Lung (tissue), 12 donors: Measurements from ENCODE around the gene FILIP1. TPM values are rescaled to one million over a fixed set of nuclear protein-coding genes. Genes with fewer than 3 reads are reported as not detected.
"Not testable (repeated sequence)": the region's sequence is repeated elsewhere in the genome, so short reads cannot be mapped to it uniquely, and the experiment has no call there.

ENCODE experiments used
- ATAC-seq: fragments of 200-7000 bp; cut with Tn5 transposase; one replicate; pipeline ENCODE4 v1.9.1; 2020; ENCODE audit warnings: moderate number of reproducible peaks; ENCODE audit not compliant: insufficient read depth, low FRiP score
- DNase-seq, 3 donors: peaks; one replicate each; pipeline ENCODE4 v3.0.0-alpha.2; 2013 to 2017
- H3K27ac ChIP-seq, 2 donors: one replicate each; pipeline ENCODE4 v1.5.1; 2013; ENCODE audit warnings: mild to moderate bottlenecking in 2 of 2, moderate library complexity in 2 of 2, control low read depth in 1 of 2, inconsistent platforms in 1 of 2, low read depth in 1 of 2, low read length in 1 of 2
- H3K27me3 ChIP-seq, 3 donors: one replicate each; pipeline ENCODE4 v1.5.1; 2013; ENCODE audit warnings: low read length in 2 of 3; ENCODE audit not compliant: control insufficient read depth in 3 of 3, insufficient read depth in 3 of 3
- H3K36me3 ChIP-seq, 4 donors: one replicate each; pipeline ENCODE4 v1.5.1; 2013; ENCODE audit warnings: low read length in 4 of 4, mild to moderate bottlenecking in 1 of 4, moderate library complexity in 1 of 4; ENCODE audit not compliant: control insufficient read depth in 4 of 4, insufficient read depth in 4 of 4
- H3K4me1 ChIP-seq, 5 donors: one replicate each; pipeline ENCODE4 v1.5.1; 2013; ENCODE audit warnings: low read length in 5 of 5, mild to moderate bottlenecking in 2 of 5, moderate library complexity in 1 of 5; ENCODE audit not compliant: control insufficient read depth in 5 of 5, insufficient read depth in 5 of 5
- H3K4me3 ChIP-seq: one replicate; pipeline ENCODE4 v1.5.1; 2013; ENCODE audit warnings: mild to moderate bottlenecking, control low read depth, moderate library complexity
- H3K9ac ChIP-seq, 2 donors: one replicate each; pipeline ENCODE4 v1.5.1; 2013; ENCODE audit warnings: low read length in 2 of 2, control low read depth in 1 of 2; ENCODE audit not compliant: insufficient read depth in 1 of 2
- H3K9me3 ChIP-seq, 4 donors: one replicate each; pipeline ENCODE4 v1.5.1; 2013; ENCODE audit warnings: low read length in 3 of 4, mild to moderate bottlenecking in 1 of 4, moderate library complexity in 1 of 4; ENCODE audit not compliant: control insufficient read depth in 4 of 4, insufficient read depth in 3 of 4
- WGBS, 2 donors: extraction: QIAGEN DNeasy Blood & Tissue Kit; methylation state at CpG; one replicate each; pipeline ENCODE4 v1.1.7; 2013; 5-methylcytosine and 5-hydroxymethylcytosine counted together
- polyA plus RNA-seq, 2 donors: library from polyadenylated mRNA; stranded (reverse); fragments of 200-250 nt; gene quantifications; one replicate each; pipeline ENCODE4 v1.2.1, GENCODE V29; 2013
- total RNA-seq, 2 donors: library from RNA; depleted of rRNA in 1 of 2; stranded (reverse); fragments of >200 nt in 1 of 2; gene quantifications; one replicate each; pipeline ENCODE4 v1.2.1, GENCODE V29; 2014 to 2021
- TF ChIP-seq, protein P1 (sequence below): IDR thresholded peaks from 2 replicates; pipeline ENCODE4 v1.5.1; 2012; ENCODE audit warnings: mild to moderate bottlenecking; ENCODE audit errors: control extremely low read depth, extremely low read depth
- donor health status: control.
- donor health status: control.
- donor health status: Bipolar disorder and iron deficiency.
- donor health status: healthy.
- donor health status: DM: yes; HTN: yes; CAD: no.

The FILIP1 gene
- total and polyA plus RNA-seq, 4 donors: 5.6 to 24.1 (median 11.1) TPM

DNA sequence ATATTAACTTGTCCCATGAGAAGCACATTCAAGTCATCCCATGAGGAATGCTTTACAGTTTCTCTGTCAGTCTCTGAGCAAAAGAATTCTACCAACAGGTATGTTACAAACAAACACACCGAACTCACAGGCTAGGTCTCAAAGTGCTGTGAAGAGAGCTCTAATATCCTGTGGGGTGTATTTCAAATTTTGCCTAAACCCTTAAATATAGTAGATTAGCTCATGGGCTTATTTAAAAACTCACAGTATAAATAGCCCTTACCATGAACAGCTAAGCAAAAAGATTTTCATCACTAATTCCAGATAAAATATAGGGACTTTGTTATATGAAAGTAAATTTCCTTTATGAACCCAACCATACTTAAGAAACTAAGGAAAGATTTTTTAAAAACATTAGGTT is 77.8 kb downstream of the FILIP1 start:
- Histone ChIP-seq H3K27ac (no peak overlapping the region), H3K36me3 (no peaks in the 10 kb centered on the region), H3K9ac (no peak overlapping the region), H3K4me1 (peaks cover 0 to 38% (median 19%) of the 10 kb centered on the region in 5 donors), H3K9me3 (no peaks in the 10 kb centered on the region), H3K27me3 (no peaks in the 10 kb centered on the region), H3K4me3 (no peak overlapping the region)
- TF ChIP-seq, protein P1, sequence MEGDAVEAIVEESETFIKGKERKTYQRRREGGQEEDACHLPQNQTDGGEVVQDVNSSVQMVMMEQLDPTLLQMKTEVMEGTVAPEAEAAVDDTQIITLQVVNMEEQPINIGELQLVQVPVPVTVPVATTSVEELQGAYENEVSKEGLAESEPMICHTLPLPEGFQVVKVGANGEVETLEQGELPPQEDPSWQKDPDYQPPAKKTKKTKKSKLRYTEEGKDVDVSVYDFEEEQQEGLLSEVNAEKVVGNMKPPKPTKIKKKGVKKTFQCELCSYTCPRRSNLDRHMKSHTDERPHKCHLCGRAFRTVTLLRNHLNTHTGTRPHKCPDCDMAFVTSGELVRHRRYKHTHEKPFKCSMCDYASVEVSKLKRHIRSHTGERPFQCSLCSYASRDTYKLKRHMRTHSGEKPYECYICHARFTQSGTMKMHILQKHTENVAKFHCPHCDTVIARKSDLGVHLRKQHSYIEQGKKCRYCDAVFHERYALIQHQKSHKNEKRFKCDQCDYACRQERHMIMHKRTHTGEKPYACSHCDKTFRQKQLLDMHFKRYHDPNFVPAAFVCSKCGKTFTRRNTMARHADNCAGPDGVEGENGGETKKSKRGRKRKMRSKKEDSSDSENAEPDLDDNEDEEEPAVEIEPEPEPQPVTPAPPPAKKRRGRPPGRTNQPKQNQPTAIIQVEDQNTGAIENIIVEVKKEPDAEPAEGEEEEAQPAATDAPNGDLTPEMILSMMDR: no peak
- 89 to 97% methylated on average over 1 of the region's 1 CpG for WGBS, 2 donors
- no peak for ATAC-seq
- no peak for DNase-seq

DNA sequence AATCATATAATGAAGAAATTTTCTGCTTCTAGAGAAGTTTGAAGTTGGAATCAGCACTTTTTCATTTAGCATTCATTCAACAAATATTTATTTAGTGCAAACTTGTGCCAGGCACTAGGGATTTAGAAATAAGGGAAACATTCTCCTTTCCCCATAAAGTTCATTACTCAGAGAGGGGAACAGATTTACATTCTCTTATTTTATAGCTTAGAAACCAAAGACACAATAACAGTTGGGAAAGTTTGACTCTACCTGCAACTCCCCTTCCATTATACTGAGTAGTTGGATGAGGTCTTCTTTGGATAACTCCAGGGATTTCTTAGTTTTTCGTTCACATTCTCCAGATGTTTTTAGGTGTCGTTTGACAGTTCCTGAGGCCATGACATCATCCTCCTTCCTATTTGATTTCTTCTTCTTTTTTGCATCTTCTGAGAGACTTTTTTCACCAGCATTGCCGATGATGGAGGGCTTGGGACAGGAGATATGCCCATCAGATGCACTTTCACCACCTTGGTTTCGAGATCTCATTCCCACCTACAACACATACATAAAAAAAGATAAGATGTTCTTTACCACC is 79.1 kb downstream of the FILIP1 start:
- TF ChIP-seq, protein P1: no peak
- no peak overlapping the region for H3K4me3 ChIP-seq
- DNase-seq: no peak
- H3K36me3 ChIP-seq: no peaks in the 10 kb centered on the region
- H3K27me3 ChIP-seq: no peaks in the 10 kb centered on the region
- 81 to 84% methylated on average over 4 of the region's 4 CpGs for WGBS, 2 donors
- H3K9ac ChIP-seq: no peak overlapping the region
- H3K27ac ChIP-seq: no peak overlapping the region
- H3K4me1 ChIP-seq: peaks cover 0 to 38% (median 19%) of the 10 kb centered on the region in 5 donors
- no peaks in the 10 kb centered on the region for H3K9me3 ChIP-seq
- ATAC-seq: no peak

DNA sequence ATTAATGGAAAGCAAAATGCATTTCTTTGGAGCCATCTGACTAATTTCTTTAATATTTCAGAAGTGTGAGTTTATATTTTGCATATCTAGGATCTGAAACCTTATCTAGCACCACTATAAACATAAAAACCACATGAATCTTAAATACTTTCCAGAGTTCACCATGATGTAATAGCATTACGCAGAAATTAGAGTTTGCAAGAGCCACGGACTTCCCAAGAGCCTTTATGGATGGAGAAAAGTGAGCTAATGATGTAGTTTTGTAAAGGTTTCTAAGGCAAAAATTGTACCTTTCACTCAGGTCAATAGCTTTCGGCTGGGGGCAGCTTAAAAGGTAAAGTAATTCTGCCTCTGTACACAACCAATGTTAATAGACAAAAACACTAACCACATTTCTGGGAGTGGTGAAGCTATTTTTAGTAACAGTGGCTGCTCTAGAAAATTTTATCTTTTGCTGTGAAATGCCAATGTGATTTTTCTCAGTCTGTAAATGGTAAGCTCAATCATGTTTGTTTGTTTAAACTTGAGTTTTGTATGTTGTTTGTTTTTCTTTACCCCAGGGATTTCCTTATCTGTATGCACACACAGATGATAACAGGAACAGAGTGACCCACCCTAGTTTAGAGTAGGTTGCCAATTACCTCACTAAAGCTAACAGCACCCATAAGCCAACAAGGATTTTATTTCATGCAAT is 80.5 kb downstream of the FILIP1 start:
- TF ChIP-seq, protein P1: no peak
- no peaks in the 10 kb centered on the region for H3K27me3 ChIP-seq
- H3K36me3 ChIP-seq: no peaks in the 10 kb centered on the region
- DNase-seq (peak in 2 of 3 donors; percentile 63 to 72), ATAC-seq (no peak)
- peaks cover 0 to 28% (median 21%) of the 10 kb centered on the region in 5 donors for H3K4me1 ChIP-seq
- H3K27ac ChIP-seq: no peak overlapping the region
- no peak overlapping the region for H3K4me3 ChIP-seq
- H3K9me3 ChIP-seq: no peaks in the 10 kb centered on the region
- WGBS, 2 donors: 61 to 77% methylated on average over 3 of the region's 3 CpGs
- H3K9ac ChIP-seq: peak overlapping the region in 1 of 2 donors; percentile 20

DNA sequence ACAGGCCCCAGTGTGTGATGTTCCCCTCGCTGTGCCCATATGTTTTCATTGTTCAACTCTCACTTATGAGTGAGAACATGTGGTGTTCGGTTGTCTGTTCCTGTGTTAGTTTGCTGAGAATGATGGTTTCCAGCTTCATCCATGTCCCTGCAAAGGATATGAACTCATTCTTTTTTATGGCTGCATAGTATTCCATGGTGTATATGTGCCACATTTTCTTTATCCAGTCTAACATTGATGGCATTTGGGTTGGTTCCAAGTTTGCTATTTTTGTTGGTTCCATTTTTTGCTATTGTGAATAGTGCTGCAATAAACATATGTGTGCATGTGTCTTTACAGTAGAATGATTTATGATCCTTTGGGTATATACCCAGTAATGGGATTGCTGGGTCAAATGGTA is 83.0 kb downstream of the FILIP1 start:
- H3K4me3 ChIP-seq, ATAC-seq, DNase-seq, H3K27ac ChIP-seq, H3K9ac ChIP-seq, H3K36me3 ChIP-seq, H3K27me3 ChIP-seq, H3K9me3 ChIP-seq: not testable (repeated sequence)
- 95 to 97% methylated on average over 2 of the region's 2 CpGs for WGBS, 2 donors
- peaks cover 0 to 26% (median 21%) of the 10 kb centered on the region in 5 donors for H3K4me1 ChIP-seq
